Panc1 (cell line): Measurements from ENCODE around the gene MYO16. TPM values are rescaled to one million over a fixed set of nuclear protein-coding genes. Genes with fewer than 3 reads are reported as not detected.

Source experiments
- ATAC-seq: fragments of 200-7000 bp; cut with Tn5 transposase; 2 replicates; pipeline ENCODE4 v1.9.1; 2020; ENCODE audit warnings: mild to moderate bottlenecking, moderate library complexity
- BruUV-seq: library from RNA; stranded (reverse); fragments of 400-500 nt; replicated peaks from 2 replicates; lab custom pipeline; 2021; lab: Mats Ljungman, UMichigan
- CTCF ChIA-PET: fragments of 300-600 bp; sonication (Branson Sonifier 250); formaldehyde crosslinking; loops from one replicate; lab custom pipeline; 2022; ENCODE audit warnings: antibody characterized with exemption; lab: Charles Lee
- POLR2A ChIA-PET: fragments of 300-600 bp; sonication (Branson Sonifier 250); formaldehyde crosslinking; loops from one replicate; lab custom pipeline; 2022; ENCODE audit warnings: antibody characterized with exemption; lab: Charles Lee
- DNase-seq: peaks from one replicate; pipeline ENCODE4 v3.0.0-alpha.2; 2010; ENCODE audit warnings: low read depth, low spot score
- H3K27ac ChIP-seq: 2 replicates; pipeline ENCODE4 v1.5.1; 2011; ENCODE audit warnings: mild to moderate bottlenecking, low read length, inconsistent platforms
- H3K27me3 ChIP-seq: fragments of 200-500 bp; sonication (Bioruptor generic); 2 replicates; pipeline ENCODE4 v1.6.0; 2014; ENCODE audit warnings: low read length, inconsistent platforms; ENCODE audit not compliant: control insufficient read depth, insufficient read depth
- H3K36me3 ChIP-seq: fragments of 200-500 bp; sonication (Bioruptor generic); 2 replicates; pipeline ENCODE4 v1.5.1; 2014; ENCODE audit warnings: inconsistent platforms, mild to moderate bottlenecking, low read length, moderate library complexity; ENCODE audit not compliant: control insufficient read depth, insufficient read depth
- H3K4me1 ChIP-seq: 2 replicates; pipeline ENCODE4 v1.5.1; 2011; ENCODE audit warnings: inconsistent platforms, mild to moderate bottlenecking, low read length, moderate library complexity; ENCODE audit not compliant: control insufficient read depth, insufficient read depth
- H3K4me3 ChIP-seq, 2 experiments: 2 replicates each; pipeline ENCODE4 v1.5.1; 2011 to 2012; ENCODE audit warnings: low read depth in 2 of 2, low read length in 2 of 2, mild to moderate bottlenecking in 2 of 2, inconsistent platforms in 1 of 2, moderate library complexity in 1 of 2
- H3K9me3 ChIP-seq: fragments of 200-500 bp; sonication (Bioruptor generic); 2 replicates; pipeline ENCODE4 v1.5.1; 2014; ENCODE audit warnings: low read depth, mild to moderate bottlenecking, inconsistent platforms, low read length, moderate library complexity; ENCODE audit not compliant: control insufficient read depth, insufficient read depth
- CTCF ChIP-seq: fragments of 450-650 bp; IDR thresholded peaks from 2 replicates; pipeline ENCODE4 v1.5.1; 2017; ENCODE audit warnings: mild to moderate bottlenecking
- POLR2AphosphoS5 ChIP-seq: IDR thresholded peaks from 2 replicates; pipeline ENCODE4 v1.6.1; 2012; ENCODE audit warnings: mild to moderate bottlenecking, low read depth, low read length, moderate library complexity
- REST ChIP-seq, 2 experiments: IDR thresholded peaks; 2 replicates each; pipeline ENCODE4 v1.6.1; 2011 to 2012; ENCODE audit warnings: low read depth in 2 of 2, control low read depth in 1 of 2, low read length in 1 of 2, mild to moderate bottlenecking in 1 of 2, moderate library complexity in 1 of 2; ENCODE audit not compliant: insufficient read depth in 1 of 2
- SIN3A ChIP-seq: IDR thresholded peaks from 2 replicates; pipeline ENCODE4 v1.6.1; 2012; ENCODE audit warnings: low read depth, mild to moderate bottlenecking, low read length, moderate library complexity, borderline replicate concordance; ENCODE audit not compliant: insufficient read depth
- TCF7L2 ChIP-seq: IDR thresholded peaks from 2 replicates; pipeline ENCODE4 v1.6.1; 2011; ENCODE audit warnings: mild to moderate bottlenecking, low read depth, low read length, inconsistent platforms
- in situ Hi-C: cut with HindIII; loops from 2 replicates; pipeline ENCODE4 v1.10.0; 2016; ENCODE audit warnings: low sequenced_read_pairs, low pct_unique_long_range_greater_than_20kb
- intact Hi-C: fragments of 100-400 bp; cut with micrococcal nuclease; formaldehyde crosslinking; loops from one replicate; pipeline ENCODE4 v1.10.0; 2022; ENCODE audit not compliant: unreplicated experiment
- total RNA-seq: library from RNA; stranded (reverse); gene quantifications from one replicate; pipeline ENCODE4 v1.2.1, GENCODE V29; 2021; ENCODE audit not compliant: unreplicated experiment

MYO16 gene
- total RNA-seq, 1 experiment from 2014 or later: 0.08 TPM

GRCh38 chr13:109152311-109152820, 523.0 kb downstream of the MYO16 start:
- no peaks in the 10 kb centered on the region for H3K36me3 ChIP-seq
- H3K4me3 ChIP-seq: no peak overlapping the region
- DNase-seq: no peak
- TF ChIP-seq TCF7L2 (no peak), SIN3A (no peak), REST (IDR thresholded peaks at IDR 0.05; ENCODE audit: insufficient read depth in 1 of 2, low read depth in 2 of 2, low read length in 1 of 2) (no peak), POLR2AphosphoS5 (no peak), CTCF (no peak)
- ATAC-seq: no peak
- POLR2A ChIA-PET: no interaction called here
- intact Hi-C loops: no loop called here
- no peaks in the 10 kb centered on the region for H3K9me3 ChIP-seq
- H3K27me3 ChIP-seq: no peaks in the 10 kb centered on the region
- H3K27ac ChIP-seq: peak overlapping the region; percentile 79; the same call in 1 of the 2 replicates
- BruUV-seq: no TSS peak
- H3K4me1 ChIP-seq: peaks cover 54% of the 10 kb centered on the region
- CTCF ChIA-PET: no interaction called here
- in situ Hi-C loops: no loop called here

GRCh38 chr13:109152941-109153340, 523.5 kb downstream of the MYO16 start:
- intact Hi-C loops (no loop called here), in situ Hi-C loops (no loop called here)
- H3K27ac ChIP-seq: peak overlapping the region; percentile 79; the same call in 1 of the 2 replicates
- TF ChIP-seq POLR2AphosphoS5 (no peak), SIN3A (no peak), REST (IDR thresholded peaks at IDR 0.05; ENCODE audit: insufficient read depth in 1 of 2, low read depth in 2 of 2, low read length in 1 of 2) (no peak)
- BruUV-seq: no TSS peak
- no peak for ATAC-seq
- no peaks in the 10 kb centered on the region for H3K27me3 ChIP-seq
- POLR2A ChIA-PET: no interaction called here
- H3K9me3 ChIP-seq: no peaks in the 10 kb centered on the region
- H3K4me3 ChIP-seq: no peak overlapping the region
- DNase-seq: no peak
- CTCF ChIA-PET: no interaction called here
- H3K36me3 ChIP-seq: no peaks in the 10 kb centered on the region
- peaks cover 53% of the 10 kb centered on the region for H3K4me1 ChIP-seq
